ENCODE data around the gene TLL2. TPM values are rescaled to one million over a fixed set of nuclear protein-coding genes. Genes with fewer than 3 reads are reported as not detected.

Gene TLL2
- total RNA-seq, 4 donors from 2014 or later: 0.20 to 1.1 (median 0.66) TPM

- 90 to 100% methylated on average over 2 of the region's 2 CpGs for WGBS, 2 donors
- Histone ChIP-seq H3K4me1 (peaks cover 0 to 25% (median 15%) of the 10 kb centered on the region in 4 donors), H3K36me3 (peaks cover 0 to 22% (median 0%) of the 10 kb centered on the region in 3 donors), H3K27ac (no peak overlapping the region), H3K27me3 (peaks cover 0 to 15% of the 10 kb centered on the region in 2 donors), H3K9me3 (no peaks in the 10 kb centered on the region), H3K4me3 (no peak overlapping the region)
- no peak for TF ChIP-seq POLR2A (IDR thresholded peaks at IDR 0.05)
- TF ChIP-seq CTCF (IDR thresholded peaks at IDR 0.05): no peak
- TF ChIP-seq EP300 (IDR thresholded peaks at IDR 0.05): no peak
- no peak for DNase-seq (ENCODE audit: low spot score in 2 of 2)
Observed at GRCh38 chr10:96516337-96516736, 2.6 kb upstream of the TLL2 start.

GRCh38 chr10:96513305-96513697 lies 425 bp downstream of the TLL2 start:
- no peak for TF ChIP-seq EP300 (IDR thresholded peaks at IDR 0.05)
- no peak for TF ChIP-seq CTCF (IDR thresholded peaks at IDR 0.05)
- no peak for TF ChIP-seq POLR2A (IDR thresholded peaks at IDR 0.05)
- Histone ChIP-seq H3K27me3 (peaks cover 0 to 15% of the 10 kb centered on the region in 2 donors), H3K36me3 (no peaks in the 10 kb centered on the region), H3K4me1 (peaks cover 0 to 25% (median 15%) of the 10 kb centered on the region in 4 donors), H3K4me3 (peak overlapping the region; percentile 37 to 64 (median 49)), H3K27ac (peak overlapping the region in 1 of 4 donors; percentile 25), H3K9me3 (no peaks in the 10 kb centered on the region)
- 0 to 1% methylated on average over 24 to 31 of the region's 31 CpGs for WGBS, 2 donors
- DNase-seq (ENCODE audit: low spot score in 2 of 2): no peak

GRCh38 chr10:96512524-96513304 lies 1.0 kb downstream of the TLL2 start:
- peaks cover 0 to 25% (median 15%) of the 10 kb centered on the region in 4 donors for H3K4me1 ChIP-seq
- H3K36me3 ChIP-seq: no peaks in the 10 kb centered on the region
- 0 to 1% methylated on average over 27 to 62 of the region's 65 CpGs for WGBS, 2 donors
- TF ChIP-seq EP300 (IDR thresholded peaks at IDR 0.05) (no peak), POLR2A (IDR thresholded peaks at IDR 0.05) (no peak), CTCF (IDR thresholded peaks at IDR 0.05) (no peak)
- H3K4me3 ChIP-seq: peak overlapping the region; percentile 37 to 64 (median 49)
- no peak for DNase-seq (ENCODE audit: low spot score in 2 of 2)
- peaks cover 0 to 15% of the 10 kb centered on the region in 2 donors for H3K27me3 ChIP-seq
- no peaks in the 10 kb centered on the region for H3K9me3 ChIP-seq
- H3K27ac ChIP-seq: peak overlapping the region in 1 of 4 donors; percentile 25

GRCh38 chr10:96511044-96511945 lies 2.4 kb downstream of the TLL2 start:
- peak in 1 of 2 donors; percentile 28 for DNase-seq (ENCODE audit: low spot score in 2 of 2)
- peaks cover 0 to 25% (median 15%) of the 10 kb centered on the region in 4 donors for H3K4me1 ChIP-seq
- no peak overlapping the region for H3K4me3 ChIP-seq
- 53 to 60% methylated on average over 6 to 7 of the region's 7 CpGs for WGBS, 2 donors
- H3K36me3 ChIP-seq: no peaks in the 10 kb centered on the region
- TF ChIP-seq CTCF (IDR thresholded peaks at IDR 0.05): peak; percentile 21 to 42 (median 29)
- TF ChIP-seq EP300 (IDR thresholded peaks at IDR 0.05): no peak
- no peak for TF ChIP-seq POLR2A (IDR thresholded peaks at IDR 0.05)
- H3K27ac ChIP-seq: no peak overlapping the region
- no peaks in the 10 kb centered on the region for H3K9me3 ChIP-seq
- peaks cover 0 to 15% of the 10 kb centered on the region in 2 donors for H3K27me3 ChIP-seq

All from tibial nerve (tissue), 4 donors.